HepG2 (cell line): ENCODE measurements around the gene AIDA. TPM values are rescaled to one million over a fixed set of nuclear protein-coding genes. Genes with fewer than 3 reads are reported as not detected.

Source experiments
- ATAC-seq: fragments of 200-7000 bp; cut with Tn5 transposase; 3 replicates; pipeline ENCODE4 v1.9.1; 2020; ENCODE audit warnings: mild to moderate bottlenecking, moderate library complexity
- BruUV-seq: library from RNA; stranded (reverse); fragments of 400-500 nt; replicated peaks from 2 replicates; lab custom pipeline; 2021; lab: Mats Ljungman, UMichigan
- CTCF ChIA-PET: fragments of 300-600 bp; formaldehyde crosslinking; extraction: SDS; loops from one replicate; lab custom pipeline; 2021; ENCODE audit warnings: low total read pairs, inconsistent platforms, low intra/inter-chr PET ratio; lab: Yijun Ruan, JAX
- POLR2A ChIA-PET: fragments of 350-600 bp; sonication (Branson Sonifier 250); formaldehyde crosslinking; loops from one replicate; lab custom pipeline; 2020; ENCODE audit warnings: antibody characterized with exemption, inconsistent platforms; lab: Yijun Ruan, JAX
- DNase-seq: peaks from one replicate; pipeline ENCODE4 v3.0.0-alpha.2; 2015; ENCODE audit warnings: low spot score
- FAIRE-seq: peaks from 3 replicates; lab custom pipeline; 2011; peaks lifted over from hg19 to GRCh38; lab: Jason Lieb, UNC
- H2AFZ ChIP-seq: one replicate; pipeline ENCODE4 v1.6.1; 2011; ENCODE audit warnings: low read length, inconsistent platforms
- H3K27ac ChIP-seq: fragments of 300-600 bp; 3 replicates; pipeline ENCODE4 v1.8.0; 2011; ENCODE audit warnings: mixed run types, mild to moderate bottlenecking, mixed read lengths, low read length, inconsistent platforms; ENCODE audit not compliant: insufficient read depth; ENCODE audit errors: extremely low read length
- H3K27me3 ChIP-seq, 2 experiments: fragments of 200-600 bp in 1 of 2; 2 replicates in 1 of 2; 3 replicates in 1 of 2; pipeline versions ENCODE4 v1.6.0 to v1.8.0; 2011; ENCODE audit warnings: low read length in 2 of 2, mild to moderate bottlenecking in 2 of 2, moderate library complexity in 2 of 2, inconsistent platforms in 1 of 2; ENCODE audit not compliant: insufficient read depth in 2 of 2, control insufficient read depth in 1 of 2
- H3K36me3 ChIP-seq, 2 experiments: fragments of 200-600 bp in 1 of 2; replicated peaks in 1 of 2; 2 replicates in 1 of 2; 3 replicates in 1 of 2; pipeline versions ENCODE4 v1.5.1 to v1.8.0; 2011; ENCODE audit warnings: low read length in 2 of 2, inconsistent platforms in 1 of 2; ENCODE audit not compliant: insufficient read depth in 2 of 2, control insufficient read depth in 1 of 2
- H3K4me1 ChIP-seq: 2 replicates; pipeline ENCODE4 v1.5.1; 2012; ENCODE audit warnings: low read length, inconsistent platforms; ENCODE audit not compliant: insufficient read depth
- H3K4me2 ChIP-seq: 2 replicates; pipeline ENCODE4 v1.6.0; 2011; ENCODE audit warnings: low read depth, low read length, inconsistent platforms
- H3K4me3 ChIP-seq, 3 experiments: fragments of 200-600 bp in 1 of 3; sonication (generic), shearing (Covaris generic) in 1 of 3; replicated peaks in 1 of 3; 2 replicates each; pipeline ENCODE4 v1.5.1; 2011 to 2016; ENCODE audit warnings: low read length in 3 of 3, inconsistent platforms in 2 of 3, low read depth in 2 of 3, mild to moderate bottlenecking in 2 of 3, control low read depth in 1 of 3, mixed read lengths in 1 of 3; ENCODE audit not compliant: insufficient read depth in 1 of 3
- H3K79me2 ChIP-seq: one replicate; pipeline ENCODE4 v1.6.1; 2011; ENCODE audit warnings: low read length, inconsistent platforms; ENCODE audit not compliant: insufficient read depth
- H3K9ac ChIP-seq: 2 replicates; pipeline ENCODE4 v1.6.0; 2011; ENCODE audit warnings: mild to moderate bottlenecking, low read depth, low read length, inconsistent platforms; ENCODE audit not compliant: insufficient read depth
- H3K9me3 ChIP-seq: 2 replicates; pipeline ENCODE4 v1.5.1; 2012; ENCODE audit warnings: mild to moderate bottlenecking, low read length
- H4K20me1 ChIP-seq: 2 replicates; pipeline ENCODE4 v1.6.0; 2011; ENCODE audit warnings: inconsistent platforms, mild to moderate bottlenecking, low read length, moderate library complexity; ENCODE audit not compliant: insufficient read depth
- GTF3A ChIP-seq: sonication (generic); formaldehyde crosslinking; conservative IDR thresholded peaks from 2 replicates; pipeline ENCODE4 v1.4.0; 2020; ENCODE audit warnings: mild to moderate bottlenecking, missing genetic modification reagents
- HNF4A ChIP-seq: sonication (generic); formaldehyde crosslinking; IDR thresholded peaks from 2 replicates; pipeline ENCODE4 v1.4.0; 2020; ENCODE audit warnings: missing genetic modification reagents
- NAIF1 ChIP-seq: sonication (generic); formaldehyde crosslinking; IDR thresholded peaks from 2 replicates; pipeline ENCODE4 v1.5.0; 2020; ENCODE audit warnings: mild to moderate bottlenecking, missing genetic modification reagents, borderline replicate concordance
- PAF1 ChIP-seq: IDR thresholded peaks from 2 replicates; pipeline ENCODE4 v1.6.1; 2016; ENCODE audit warnings: missing genetic modification reagents, missing compliant biosample characterization
- PRMT3 ChIP-seq: sonication (generic); formaldehyde crosslinking; IDR thresholded peaks from 2 replicates; pipeline ENCODE4 v1.8.1; 2022; ENCODE audit warnings: low read depth, mild to moderate bottlenecking, moderate library complexity, missing genetic modification reagents, borderline replicate concordance
- PRPF4 ChIP-seq: fragments of 200-400 bp; formaldehyde crosslinking; IDR thresholded peaks from 2 replicates; pipeline ENCODE4 v1.6.1; 2016; ENCODE audit warnings: low read length, low read depth; ENCODE audit not compliant: poor library complexity, severe bottlenecking
- SKI ChIP-seq: fragments of 450-650 bp; IDR thresholded peaks from one replicate; pipeline ENCODE4 v1.6.1; 2018; ENCODE audit warnings: mild to moderate bottlenecking; ENCODE audit not compliant: partially characterized antibody
- TCF7L2 ChIP-seq: IDR thresholded peaks from 2 replicates; pipeline ENCODE4 v1.6.1; 2011; ENCODE audit warnings: mild to moderate bottlenecking, low read depth, low read length, moderate library complexity
- ZKSCAN5 ChIP-seq: sonication (generic); formaldehyde crosslinking; IDR thresholded peaks from 2 replicates; pipeline ENCODE4 v1.5.1; 2020; ENCODE audit warnings: mild to moderate bottlenecking, missing genetic modification reagents
- ZNF205 ChIP-seq: IDR thresholded peaks from 2 replicates; pipeline ENCODE4 v1.6.1; 2018; ENCODE audit warnings: missing biosample characterization, missing genetic modification reagents
- ZNF446 ChIP-seq: sonication (generic); formaldehyde crosslinking; IDR thresholded peaks from 2 replicates; pipeline ENCODE4 v1.5.0; 2020; ENCODE audit warnings: mild to moderate bottlenecking, missing genetic modification reagents
- ZSCAN9 ChIP-seq: IDR thresholded peaks from 2 replicates; pipeline ENCODE4 v1.6.1; 2016; ENCODE audit warnings: borderline replicate concordance
- WGBS: methylation state at CpG from one replicate; pipeline ENCODE4 v1.1.6; 2017; ENCODE audit warnings: low lambda C conversion rate; 5-methylcytosine and 5-hydroxymethylcytosine counted together
- in situ Hi-C: cut with HindIII; loops from 2 replicates; pipeline ENCODE4 v1.10.0; 2017; ENCODE audit warnings: low pct_unique_long_range_greater_than_20kb; ENCODE audit not compliant: extremely low pct_ligation_motif_present
- intact Hi-C: fragments of 100-400 bp; cut with micrococcal nuclease; formaldehyde crosslinking; loops from one replicate; pipeline ENCODE4 v1.10.0; 2022; ENCODE audit not compliant: unreplicated experiment
- polyA plus RNA-seq, 8 experiments: library from polyadenylated mRNA; depleted of rRNA in 3 of 8; stranded (reverse) in 7 of 8; unstranded in 1 of 8; fragments of >200 nt; fragmentation: Illumina TruSeq in 4 of 8; extraction: Trizol in 4 of 8; gene quantifications; 2 replicates each; pipeline versions ENCODE4 v1.2.1 to v1.2.3, GENCODE V29; 2011 to 2016; ENCODE audit warnings: low read depth in 4 of 8, missing spikeins in 1 of 8, mixed read lengths in 1 of 8; ENCODE audit not compliant: insufficient read depth in 1 of 8
- total RNA-seq, 5 experiments: library from RNA; depleted of rRNA; stranded (reverse); fragments of >200 nt; fragmentation: Illumina TruSeq; extraction: Trizol; gene quantifications; 2 replicates each; pipeline ENCODE4 v1.2.3, GENCODE V29; 2016; ENCODE audit warnings: low read depth in 1 of 5
- TF ChIP-seq, protein P1 (sequence below): sonication (generic); formaldehyde crosslinking; IDR thresholded peaks from 2 replicates; pipeline ENCODE4 v1.8.1; 2023; ENCODE audit warnings: mild to moderate bottlenecking, missing genetic modification reagents, borderline replicate concordance
- TF ChIP-seq, protein P2 (sequence below): IDR thresholded peaks from 2 replicates; pipeline ENCODE4 v1.6.1; 2016; ENCODE audit warnings: missing compliant biosample characterization, missing genetic modification reagents, borderline replicate concordance
- TF ChIP-seq, protein P3 (sequence below): fragments of 450-650 bp; IDR thresholded peaks from 2 replicates; pipeline ENCODE4 v1.6.1; 2017; ENCODE audit warnings: mild to moderate bottlenecking
- TF ChIP-seq, protein P4 (sequence below): IDR thresholded peaks from 2 replicates; pipeline ENCODE4 v1.6.1; 2016

The AIDA gene
- total and polyA plus RNA-seq, 2 of the 13 experiments (the other 11 are each of a cell fraction or from before 2014, with no cell fraction given), result 17.5 to 35.4 TPM

DNA sequence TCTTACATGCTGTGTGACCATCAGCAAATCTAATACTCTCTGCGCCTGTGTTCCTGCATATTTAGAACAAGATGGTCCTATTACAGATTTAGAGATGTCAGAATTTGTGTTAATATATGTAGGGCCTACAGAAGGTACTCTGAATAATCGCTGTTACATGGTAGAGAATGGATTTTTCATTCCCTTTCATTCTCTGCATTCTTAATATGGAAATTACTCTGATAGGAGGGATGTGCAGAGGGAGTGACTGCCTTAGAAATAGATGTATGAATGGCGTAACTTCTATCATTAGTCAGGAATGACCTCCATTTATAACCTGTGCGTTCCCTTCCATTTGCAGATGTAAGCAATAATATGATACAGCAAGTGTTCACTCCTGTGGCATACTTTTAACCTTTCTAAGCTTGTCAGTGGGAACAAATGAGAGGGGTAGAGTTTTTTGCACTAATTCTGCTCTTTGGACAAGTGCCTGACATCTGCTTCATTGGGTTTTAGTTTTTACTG, 48.8 kb downstream of the AIDA start:
- FAIRE-seq (no peak), DNase-seq (no peak), ATAC-seq (no peak)
- Histone ChIP-seq H3K79me2 (no peaks in the 10 kb centered on the region), H2AFZ (no peak overlapping the region), H4K20me1 (no peaks in the 10 kb centered on the region), H3K4me1 (no peaks in the 10 kb centered on the region), H3K9me3 (no peaks in the 10 kb centered on the region), H3K27me3 (no peaks in the 10 kb centered on the region), H3K27ac (no peak overlapping the region), H3K9ac (no peak overlapping the region), H3K36me3 (peaks cover 16 to 79% of the 10 kb centered on the region in 2 experiments), H3K4me3 (no peak overlapping the region), H3K4me2 (no peak overlapping the region)
- intact Hi-C loops (no loop called here), in situ Hi-C loops (no loop called here)
- BruUV-seq, result no TSS peak
- TF ChIP-seq GTF3A (CRISPR knock-in tag) (no peak), HNF4A (no peak), PRMT3 (CRISPR knock-in tag) (no peak), PAF1 (CRISPR knock-in tag) (no peak), ZNF205 (CRISPR knock-in tag) (no peak)
- TF ChIP-seq, protein P1, sequence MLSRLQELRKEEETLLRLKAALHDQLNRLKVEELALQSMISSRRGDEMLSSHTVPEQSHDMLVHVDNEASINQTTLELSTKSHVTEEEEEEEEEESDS (CRISPR knock-in tag), result no peak
- TF ChIP-seq, protein P2, sequence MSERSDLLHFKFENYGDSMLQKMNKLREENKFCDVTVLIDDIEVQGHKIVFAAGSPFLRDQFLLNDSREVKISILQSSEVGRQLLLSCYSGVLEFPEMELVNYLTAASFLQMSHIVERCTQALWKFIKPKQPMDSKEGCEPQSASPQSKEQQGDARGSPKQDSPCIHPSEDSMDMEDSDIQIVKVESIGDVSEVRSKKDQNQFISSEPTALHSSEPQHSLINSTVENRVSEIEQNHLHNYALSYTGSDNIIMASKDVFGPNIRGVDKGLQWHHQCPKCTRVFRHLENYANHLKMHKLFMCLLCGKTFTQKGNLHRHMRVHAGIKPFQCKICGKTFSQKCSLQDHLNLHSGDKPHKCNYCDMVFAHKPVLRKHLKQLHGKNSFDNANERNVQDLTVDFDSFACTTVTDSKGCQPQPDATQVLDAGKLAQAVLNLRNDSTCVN (CRISPR knock-in tag), result no peak
- CTCF ChIA-PET, result no interaction called here
- POLR2A ChIA-PET, result no interaction called here
- 99% methylated on average over 4 of the region's 4 CpGs for WGBS

DNA sequence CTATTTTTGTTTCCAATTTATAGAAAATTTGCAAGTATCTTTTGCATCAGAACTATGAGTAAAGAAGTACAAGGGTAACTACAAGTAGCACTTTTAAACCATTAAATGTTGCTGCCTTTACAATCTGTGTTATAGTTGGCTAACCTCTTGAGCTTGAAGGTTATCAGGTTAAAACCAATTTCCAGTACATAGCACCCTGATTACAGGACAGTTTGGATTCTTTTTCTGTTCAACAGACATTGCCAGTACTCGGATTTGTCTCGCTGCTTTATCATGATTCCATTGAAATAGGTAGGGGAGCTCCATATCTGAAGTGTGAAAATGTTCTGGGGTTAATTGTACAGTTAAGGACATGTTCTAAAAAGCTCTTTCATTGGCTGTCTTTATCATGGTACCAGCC, 54.4 kb downstream of the AIDA start:
- Histone ChIP-seq H3K9me3 (no peaks in the 10 kb centered on the region), H3K36me3 (peaks cover 16 to 92% of the 10 kb centered on the region in 2 experiments), H2AFZ (no peak overlapping the region), H3K79me2 (no peaks in the 10 kb centered on the region), H4K20me1 (no peaks in the 10 kb centered on the region), H3K4me3 (no peak overlapping the region), H3K27me3 (no peaks in the 10 kb centered on the region), H3K27ac (no peak overlapping the region), H3K4me2 (no peak overlapping the region), H3K4me1 (no peaks in the 10 kb centered on the region), H3K9ac (no peak overlapping the region)
- ChIA-PET POLR2A (no interaction called here), CTCF (no interaction called here)
- in situ Hi-C loops (no loop called here), intact Hi-C loops (no loop called here)
- no TSS peak for BruUV-seq
- ATAC-seq, result no peak
- WGBS, result 86% methylated on average over 2 of the region's 2 CpGs
- FAIRE-seq, result no peak
- DNase-seq, result no peak
- TF ChIP-seq SKI (no peak), ZNF446 (no peak), PRPF4 (no peak), ZSCAN9 (CRISPR knock-in tag) (no peak), TCF7L2 (no peak), ZKSCAN5 (CRISPR knock-in tag) (no peak), NAIF1 (no peak)
- TF ChIP-seq, protein P3, sequence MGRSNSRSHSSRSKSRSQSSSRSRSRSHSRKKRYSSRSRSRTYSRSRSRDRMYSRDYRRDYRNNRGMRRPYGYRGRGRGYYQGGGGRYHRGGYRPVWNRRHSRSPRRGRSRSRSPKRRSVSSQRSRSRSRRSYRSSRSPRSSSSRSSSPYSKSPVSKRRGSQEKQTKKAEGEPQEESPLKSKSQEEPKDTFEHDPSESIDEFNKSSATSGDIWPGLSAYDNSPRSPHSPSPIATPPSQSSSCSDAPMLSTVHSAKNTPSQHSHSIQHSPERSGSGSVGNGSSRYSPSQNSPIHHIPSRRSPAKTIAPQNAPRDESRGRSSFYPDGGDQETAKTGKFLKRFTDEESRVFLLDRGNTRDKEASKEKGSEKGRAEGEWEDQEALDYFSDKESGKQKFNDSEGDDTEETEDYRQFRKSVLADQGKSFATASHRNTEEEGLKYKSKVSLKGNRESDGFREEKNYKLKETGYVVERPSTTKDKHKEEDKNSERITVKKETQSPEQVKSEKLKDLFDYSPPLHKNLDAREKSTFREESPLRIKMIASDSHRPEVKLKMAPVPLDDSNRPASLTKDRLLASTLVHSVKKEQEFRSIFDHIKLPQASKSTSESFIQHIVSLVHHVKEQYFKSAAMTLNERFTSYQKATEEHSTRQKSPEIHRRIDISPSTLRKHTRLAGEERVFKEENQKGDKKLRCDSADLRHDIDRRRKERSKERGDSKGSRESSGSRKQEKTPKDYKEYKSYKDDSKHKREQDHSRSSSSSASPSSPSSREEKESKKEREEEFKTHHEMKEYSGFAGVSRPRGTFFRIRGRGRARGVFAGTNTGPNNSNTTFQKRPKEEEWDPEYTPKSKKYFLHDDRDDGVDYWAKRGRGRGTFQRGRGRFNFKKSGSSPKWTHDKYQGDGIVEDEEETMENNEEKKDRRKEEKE, result no peak
- TF ChIP-seq, protein P4, sequence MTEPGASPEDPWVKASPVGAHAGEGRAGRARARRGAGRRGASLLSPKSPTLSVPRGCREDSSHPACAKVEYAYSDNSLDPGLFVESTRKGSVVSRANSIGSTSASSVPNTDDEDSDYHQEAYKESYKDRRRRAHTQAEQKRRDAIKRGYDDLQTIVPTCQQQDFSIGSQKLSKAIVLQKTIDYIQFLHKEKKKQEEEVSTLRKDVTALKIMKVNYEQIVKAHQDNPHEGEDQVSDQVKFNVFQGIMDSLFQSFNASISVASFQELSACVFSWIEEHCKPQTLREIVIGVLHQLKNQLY (CRISPR knock-in tag), result no peak
